GM23248 (cell line): ENCODE data around the gene ZNF679. TPM values are rescaled to one million over a fixed set of nuclear protein-coding genes. Genes with fewer than 3 reads are reported as not detected.

ENCODE experiments used
- DNase-seq: peaks from one replicate; pipeline ENCODE4 v3.0.0-alpha.2; 2015
- H2AFZ ChIP-seq: fragments of 200-600 bp; sonication (generic); 2 replicates; pipeline ENCODE4 v1.6.1; 2016; ENCODE audit warnings: antibody characterized with exemption
- H3F3A ChIP-seq: fragments of 200-600 bp; sonication (generic); 2 replicates; pipeline ENCODE4 v1.6.1; 2016; ENCODE audit warnings: mild to moderate bottlenecking, antibody characterized with exemption, mixed run types; ENCODE audit not compliant: insufficient read depth
- H3K27ac ChIP-seq: fragments of 200-600 bp; sonication (generic); 2 replicates; pipeline ENCODE4 v1.5.1; 2016; ENCODE audit warnings: mild to moderate bottlenecking
- H3K27me3 ChIP-seq: fragments of 200-600 bp; sonication (generic); replicated peaks from 2 replicates; pipeline ENCODE4 v1.6.1; 2016; ENCODE audit warnings: mild to moderate bottlenecking; ENCODE audit not compliant: insufficient read depth
- H3K36me3 ChIP-seq: fragments of 200-600 bp; sonication (generic); 2 replicates; pipeline ENCODE4 v1.6.1; 2016; ENCODE audit warnings: low read depth, mild to moderate bottlenecking
- H3K4me1 ChIP-seq: fragments of 200-600 bp; sonication (generic); 2 replicates; pipeline ENCODE4 v1.6.1; 2016; ENCODE audit warnings: mild to moderate bottlenecking; ENCODE audit not compliant: insufficient read depth
- H3K4me2 ChIP-seq: fragments of 200-600 bp; sonication (generic); one replicate; pipeline ENCODE4 v1.6.1; 2016; ENCODE audit warnings: mild to moderate bottlenecking; ENCODE audit not compliant: unreplicated experiment
- H3K4me3 ChIP-seq: fragments of 200-600 bp; sonication (generic); 2 replicates; pipeline ENCODE4 v1.5.1; 2016; ENCODE audit warnings: mild to moderate bottlenecking
- H3K79me2 ChIP-seq: fragments of 200-600 bp; sonication (generic); 2 replicates; pipeline ENCODE4 v1.6.1; 2016; ENCODE audit warnings: mild to moderate bottlenecking; ENCODE audit not compliant: insufficient read depth
- H3K9ac ChIP-seq: fragments of 200-600 bp; sonication (generic); 2 replicates; pipeline ENCODE4 v1.6.1; 2016; ENCODE audit warnings: mild to moderate bottlenecking
- H3K9me2 ChIP-seq: fragments of 200-600 bp; sonication (generic); 2 replicates; pipeline ENCODE4 v1.6.1; 2016; ENCODE audit warnings: mixed run types, mild to moderate bottlenecking, moderate library complexity; ENCODE audit not compliant: insufficient read depth
- H3K9me3 ChIP-seq: fragments of 200-600 bp; sonication (generic); one replicate; pipeline ENCODE4 v1.6.1; 2017; ENCODE audit warnings: low read depth
- H4K20me1 ChIP-seq: fragments of 200-600 bp; sonication (generic); 2 replicates; pipeline ENCODE4 v1.6.0; 2016; ENCODE audit not compliant: insufficient read depth
- EZH2 ChIP-seq: fragments of 200-600 bp; sonication (generic); IDR thresholded peaks from 2 replicates; pipeline ENCODE4 v1.6.1; 2018; ENCODE audit warnings: antibody characterized with exemption, mild to moderate bottlenecking; ENCODE audit not compliant: insufficient read depth, poor library complexity, severe bottlenecking
- EZH2phosphoT487 ChIP-seq: fragments of 200-600 bp; sonication (generic); IDR thresholded peaks from 2 replicates; pipeline ENCODE4 v1.6.1; 2018; ENCODE audit warnings: antibody characterized with exemption, moderate library complexity, mild to moderate bottlenecking, low read depth; ENCODE audit not compliant: insufficient read depth
- WGBS, 2 experiments: methylation state at CpG; one replicate each; pipeline ENCODE4 v1.1.6; 2015 to 2017; ENCODE audit warnings: low lambda C conversion rate in 2 of 2, low coverage in 1 of 2; ENCODE audit errors: missing lambda C conversion rate in 2 of 2; 5-methylcytosine and 5-hydroxymethylcytosine counted together
- in situ Hi-C: fragments of 300-500 bp; cut with MboI; formaldehyde crosslinking; loops from 2 replicates; pipeline ENCODE4 v1.15.0; 2020
- polyA plus RNA-seq: library from polyadenylated mRNA; unstranded; fragments of >200 nt; fragmentation: Nextera tagmentation; extraction: Ambion mirVana; gene quantifications from 2 replicates; pipeline ENCODE4 v1.2.1, GENCODE V29; 2016
- total RNA-seq: library from RNA; depleted of rRNA; stranded (reverse); fragments of >200 nt; shearing (Covaris generic); gene quantifications from 2 replicates; pipeline ENCODE4 v1.2.3, GENCODE V29; 2014

ZNF679 gene
- total and polyA plus RNA-seq, 2 experiments from 2014 or later: not detected

DNA sequence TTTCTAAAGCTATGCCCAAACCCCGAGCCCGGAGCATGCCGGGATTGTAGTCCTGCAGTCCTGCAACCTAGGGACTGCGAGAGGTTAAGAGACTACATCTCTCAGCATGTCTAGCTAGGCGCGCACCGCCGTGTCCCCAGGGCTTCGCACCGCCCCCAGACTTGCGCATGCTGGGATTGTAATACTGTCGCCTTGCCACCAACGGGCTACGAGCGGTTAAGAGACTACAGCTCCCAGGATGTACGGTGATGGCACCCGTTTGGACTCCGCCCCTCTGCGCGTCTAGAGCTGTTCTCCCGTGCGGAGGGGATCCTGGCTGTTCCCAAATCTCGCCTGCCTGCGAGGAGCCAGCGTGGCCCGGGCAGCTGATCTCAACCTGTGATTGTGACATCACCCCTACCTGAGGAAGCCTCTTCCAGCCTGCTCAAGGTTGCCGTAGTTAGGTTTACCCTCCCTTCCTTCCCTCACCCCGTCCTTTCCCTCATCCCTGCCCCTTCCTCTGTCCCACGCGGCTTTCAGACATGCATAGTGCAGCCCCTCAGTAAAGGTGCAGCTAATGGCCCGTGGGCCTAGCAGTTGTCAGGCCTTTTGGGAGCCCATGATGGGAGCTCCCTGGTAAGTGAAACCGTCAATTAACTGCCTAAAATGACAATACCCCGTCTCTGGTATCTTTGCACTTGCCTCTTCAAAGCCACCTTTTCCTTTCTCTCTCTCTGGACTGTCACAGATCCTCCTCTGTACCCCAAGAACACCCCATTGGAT is 79.2 kb downstream of the ZNF679 start:
- H3K9ac ChIP-seq: peak overlapping the region; percentile 83
- peak overlapping the region; percentile 96 for H2AFZ ChIP-seq
- peak; percentile 92 for DNase-seq
- no peaks in the 10 kb centered on the region for H3K9me3 ChIP-seq
- 5 to 7% methylated on average over 32 to 33 of the region's 33 CpGs for WGBS, 2 experiments
- H3K9me2 ChIP-seq: no peaks in the 10 kb centered on the region
- H3K27ac ChIP-seq: peak overlapping the region; percentile 61
- no peak for TF ChIP-seq EZH2phosphoT487
- no peak for TF ChIP-seq EZH2
- H3F3A ChIP-seq: peaks cover 7% of the 10 kb centered on the region
- H3K4me2 ChIP-seq: peak overlapping the region; percentile 82
- no peaks in the 10 kb centered on the region for H3K27me3 ChIP-seq
- peak overlapping the region; percentile 75 for H3K4me3 ChIP-seq
- in situ Hi-C loops: no loop called here
- H3K4me1 ChIP-seq: peaks cover 6% of the 10 kb centered on the region; the same call in 1 of the 2 replicates
- no peaks in the 10 kb centered on the region for H3K36me3 ChIP-seq
- H4K20me1 ChIP-seq: no peaks in the 10 kb centered on the region
- no peaks in the 10 kb centered on the region for H3K79me2 ChIP-seq

DNA sequence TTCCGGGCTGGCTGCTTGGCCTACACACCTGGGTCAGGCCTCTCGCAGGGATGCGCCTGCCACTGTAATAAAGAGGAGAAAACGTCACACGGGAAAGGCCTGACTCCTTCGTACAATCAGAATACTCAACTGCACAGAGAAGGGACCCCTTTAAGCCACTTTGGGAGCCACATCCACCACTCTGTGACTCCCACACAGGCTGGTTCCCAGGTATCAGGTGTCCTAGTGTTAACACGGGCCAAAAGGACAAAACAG is 79.7 kb downstream of the ZNF679 start:
- Histone ChIP-seq H3K27me3 (no peaks in the 10 kb centered on the region), H3K4me1 (peaks cover 6% of the 10 kb centered on the region; the same call in 1 of the 2 replicates), H2AFZ (peak overlapping the region; percentile 96), H3K79me2 (no peaks in the 10 kb centered on the region), H3K4me3 (peak overlapping the region; percentile 75), H3K4me2 (peak overlapping the region; percentile 82), H3F3A (peaks cover 7% of the 10 kb centered on the region), H3K36me3 (no peaks in the 10 kb centered on the region), H3K9ac (peak overlapping the region; percentile 83), H3K27ac (peak overlapping the region; percentile 61), H3K9me2 (no peaks in the 10 kb centered on the region), H3K9me3 (no peaks in the 10 kb centered on the region), H4K20me1 (no peaks in the 10 kb centered on the region)
- no peak for DNase-seq
- in situ Hi-C loops: no loop called here
- TF ChIP-seq EZH2 (no peak), EZH2phosphoT487 (no peak)
- WGBS, 2 experiments: 55 to 63% methylated on average over 7 of the region's 7 CpGs

DNA sequence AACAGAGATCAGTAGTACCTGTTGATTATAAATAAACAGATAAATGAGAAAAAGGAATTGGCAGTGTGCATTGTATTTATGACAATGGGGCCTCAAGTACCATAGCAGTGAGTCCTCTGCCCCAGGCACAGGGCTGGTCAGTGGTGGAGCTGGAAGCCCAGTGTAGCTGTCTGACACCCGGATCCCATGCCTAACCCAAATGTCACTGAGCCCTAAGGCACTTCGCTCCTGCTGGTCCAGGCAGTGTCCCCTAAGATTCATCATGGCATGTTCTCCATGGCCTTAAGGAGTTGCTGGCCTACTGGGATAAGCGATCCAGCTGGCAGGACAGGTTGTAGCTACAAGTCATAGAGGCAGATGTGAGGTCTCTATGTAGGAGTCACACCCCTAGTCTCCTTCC is 82.2 kb downstream of the ZNF679 start:
- in situ Hi-C loops: no loop called here
- peaks cover 7% of the 10 kb centered on the region for H3F3A ChIP-seq

GRCh38 chr7:64312826-64313225 is 84.6 kb downstream of the ZNF679 start:
- H3K9me2 ChIP-seq: no peaks in the 10 kb centered on the region
- peaks cover 6% of the 10 kb centered on the region; the same call in 1 of the 2 replicates for H3F3A ChIP-seq
- no peaks in the 10 kb centered on the region for H3K9me3 ChIP-seq
- H4K20me1 ChIP-seq: no peaks in the 10 kb centered on the region
- no peak overlapping the region for H3K4me2 ChIP-seq
- H3K79me2 ChIP-seq: peaks cover 38% of the 10 kb centered on the region
- TF ChIP-seq EZH2 (no peak), EZH2phosphoT487 (no peak)
- no peak overlapping the region for H2AFZ ChIP-seq
- peak; percentile 18 for DNase-seq
- 46 to 71% methylated on average over 2 of the region's 2 CpGs for whole genome bisulfite sequencing, 2 experiments
- no peaks in the 10 kb centered on the region for H3K27me3 ChIP-seq
- H3K4me3 ChIP-seq: no peak overlapping the region
- H3K4me1 ChIP-seq: peaks cover 8% of the 10 kb centered on the region; the same call in 1 of the 2 replicates
- no peaks in the 10 kb centered on the region for H3K36me3 ChIP-seq
- H3K9ac ChIP-seq: no peak overlapping the region
- H3K27ac ChIP-seq: no peak overlapping the region
- in situ Hi-C loops: no loop called here

More for the DNA sequence above, 82.2 kb downstream of the ZNF679 start:
- WGBS, 2 experiments: 96 to 100% methylated on average over 3 of the region's 3 CpGs
- no peak overlapping the region for H3K27ac ChIP-seq
- H3K9me3 ChIP-seq: no peaks in the 10 kb centered on the region
- H3K27me3 ChIP-seq: no peaks in the 10 kb centered on the region
- no peak overlapping the region for H3K4me3 ChIP-seq
- peaks cover 14% of the 10 kb centered on the region for H3K4me1 ChIP-seq
- no peak for DNase-seq
- no peak overlapping the region for H3K9ac ChIP-seq
- no peaks in the 10 kb centered on the region for H4K20me1 ChIP-seq
- TF ChIP-seq EZH2: no peak
- H3K36me3 ChIP-seq: no peaks in the 10 kb centered on the region
- no peak overlapping the region for H2AFZ ChIP-seq
- peaks cover 14% of the 10 kb centered on the region for H3K79me2 ChIP-seq
- H3K9me2 ChIP-seq: no peaks in the 10 kb centered on the region
- no peak overlapping the region for H3K4me2 ChIP-seq
